ENCODE data around the gene PDXDC1.
"Not testable (repeated sequence)": the region's sequence is repeated elsewhere in the genome, so short reads cannot be mapped to it uniquely, and the experiment has no call there.

Gene PDXDC1

GRCh38 chr16:15035163-15035729, 60.4 kb downstream of the PDXDC1 start:
- DNase-seq (ENCODE audit: low read depth in 2 of 2): no peak

- no peak for DNase-seq (ENCODE audit: low read depth in 2 of 2)
These were observed 62.2 kb downstream of the PDXDC1 start for GRCh38 chr16:15037003-15037402.

- no peak for DNase-seq (ENCODE audit: low read depth in 2 of 2)
These were observed 62.9 kb downstream of the PDXDC1 start for GRCh38 chr16:15037745-15038144.

DNA sequence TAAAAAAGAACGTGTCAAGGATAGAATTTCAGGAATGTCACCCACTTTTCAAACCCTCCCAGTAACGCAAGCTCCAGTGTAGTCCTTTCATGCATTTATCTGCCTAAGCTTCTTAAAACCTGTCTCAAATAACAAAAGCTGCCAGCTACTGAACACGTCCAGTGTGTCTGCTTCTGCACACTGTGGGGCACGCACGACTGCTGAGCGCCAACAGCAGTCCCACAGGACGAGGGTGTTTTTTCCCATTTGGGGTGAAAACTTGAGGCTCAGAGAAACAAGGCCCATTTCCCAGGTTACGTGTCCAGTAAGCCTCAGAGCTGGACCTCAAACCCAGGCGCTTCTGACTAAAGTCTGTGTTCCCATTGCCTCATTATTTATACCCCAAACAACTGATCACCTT, 63.9 kb downstream of the PDXDC1 start:
- no peak for DNase-seq (ENCODE audit: low read depth in 2 of 2)

DNA sequence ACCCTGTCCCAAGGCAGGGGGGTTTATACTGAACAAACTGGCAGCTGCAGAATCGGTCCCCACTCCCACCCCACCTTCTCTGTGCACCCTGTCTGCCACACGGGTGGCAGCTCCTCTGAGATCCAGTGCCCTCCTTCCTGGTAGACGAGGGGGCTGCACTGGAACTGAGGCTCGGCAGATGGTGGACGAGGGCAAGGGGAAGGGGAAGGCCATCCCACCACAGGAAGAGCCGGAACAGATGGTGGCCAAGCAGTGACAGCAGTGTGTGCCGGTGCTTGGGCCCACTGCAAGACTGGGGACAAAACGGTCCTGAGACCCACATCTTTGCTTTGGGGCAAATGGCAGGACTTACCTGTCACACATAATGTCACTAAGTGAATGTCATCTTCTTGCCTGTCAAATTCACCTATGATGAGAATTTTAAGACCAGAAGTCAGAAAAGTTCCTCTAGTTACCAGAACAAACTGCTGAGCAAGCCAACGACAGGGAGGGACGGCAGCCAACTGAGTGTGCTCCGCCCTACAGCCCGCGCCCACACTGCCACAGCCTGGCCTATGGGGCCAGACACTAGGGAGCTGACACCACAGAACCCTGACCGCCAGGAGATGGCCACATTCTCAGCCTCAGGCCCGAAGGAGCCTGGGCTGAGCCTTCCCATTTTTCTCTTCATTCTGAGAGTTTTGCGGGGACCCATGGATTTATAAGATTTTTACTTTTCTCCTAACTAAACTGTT, 66.6 kb downstream of the PDXDC1 start:
- no peak for DNase-seq (ENCODE audit: low read depth in 2 of 2)

DNA sequence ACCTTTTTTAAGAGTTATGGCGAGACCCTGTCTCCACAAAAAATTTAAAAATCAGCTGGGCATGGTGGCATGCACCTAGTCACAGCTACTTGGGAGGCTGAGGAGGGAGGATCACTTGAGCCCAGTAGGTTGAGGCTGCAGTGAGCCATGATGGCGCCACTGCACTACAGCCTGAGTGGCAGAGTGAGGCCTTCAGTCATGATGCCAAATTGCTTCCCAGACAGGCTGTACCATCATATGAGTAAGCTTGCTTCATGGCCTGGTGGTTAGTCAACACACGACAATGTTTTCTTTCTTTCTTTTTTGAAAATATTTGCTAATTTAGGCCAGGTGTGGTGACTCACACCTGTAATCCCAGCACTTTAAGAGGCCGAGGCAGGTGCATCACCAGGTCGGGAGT, 68.5 kb downstream of the PDXDC1 start:
- no peak for DNase-seq (ENCODE audit: low read depth in 2 of 2)

DNA sequence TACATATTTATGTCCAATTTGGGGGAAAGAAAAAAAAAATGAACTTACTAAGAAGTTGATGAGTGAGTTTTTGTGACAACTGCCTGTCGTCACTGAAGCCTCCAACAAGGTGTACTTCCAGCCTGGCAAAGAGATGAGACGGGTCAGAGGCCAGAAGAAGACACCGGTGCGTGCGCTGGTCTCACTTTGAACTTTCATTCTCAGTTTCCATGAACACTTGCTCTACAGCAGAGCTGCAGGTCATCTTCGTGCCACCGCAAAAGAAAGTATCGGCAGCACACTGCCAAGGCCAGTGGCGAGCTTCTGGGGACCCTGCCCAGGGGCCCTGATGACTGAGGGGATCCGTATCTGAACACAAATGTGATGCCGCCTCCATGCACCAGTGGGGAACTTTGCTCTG, 69.5 kb downstream of the PDXDC1 start:
- no peak for DNase-seq (ENCODE audit: low read depth in 2 of 2)

DNA sequence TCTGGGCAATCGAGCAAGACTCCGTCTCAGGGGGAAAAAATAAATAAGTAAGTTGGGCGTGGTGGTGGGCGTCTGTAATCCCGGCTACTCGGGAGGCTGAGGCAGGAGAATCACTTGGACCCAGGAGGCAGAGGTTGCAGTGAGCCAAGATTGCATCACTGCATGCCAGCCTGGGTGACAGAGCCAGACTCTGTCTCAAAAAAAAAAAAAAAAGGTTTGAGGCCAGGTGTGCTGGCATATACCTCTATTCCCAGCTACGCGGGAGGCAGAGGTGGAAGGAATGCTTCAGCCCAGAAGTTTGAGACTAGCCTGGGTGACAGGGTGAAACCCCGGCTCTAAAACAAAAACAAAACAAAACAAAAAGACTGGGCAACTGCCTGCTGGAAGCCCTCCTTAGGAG, 70.4 kb downstream of the PDXDC1 start:
- DNase-seq (ENCODE audit: low read depth in 2 of 2): not testable (repeated sequence)

GRCh38 chr16:15046692-15047376, 72.0 kb downstream of the PDXDC1 start:
- DNase-seq (ENCODE audit: low read depth in 2 of 2): no peak

GRCh38 chr16:15049581-15050180, 74.9 kb downstream of the PDXDC1 start:
- DNase-seq (ENCODE audit: low read depth in 2 of 2): no peak

DNA sequence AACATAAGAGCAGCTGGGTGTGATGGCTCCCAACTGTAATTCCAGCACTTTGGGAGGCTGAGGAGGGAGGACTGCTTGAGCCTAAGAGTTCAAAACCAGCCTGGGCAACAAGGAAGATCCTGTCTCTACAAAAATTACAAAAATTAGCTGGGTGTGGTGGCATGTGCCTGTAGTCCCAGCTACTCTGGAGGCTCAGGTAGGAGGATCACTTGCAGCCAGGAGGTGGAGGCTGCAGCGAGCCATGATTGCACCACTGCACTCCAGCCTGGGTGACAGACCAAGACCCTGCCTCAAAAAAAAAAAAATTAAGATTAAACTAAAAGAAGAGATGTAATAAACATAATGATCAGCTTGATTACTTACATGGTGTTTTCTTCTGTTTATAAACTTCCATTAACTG, 75.6 kb downstream of the PDXDC1 start:
- DNase-seq (ENCODE audit: low read depth in 2 of 2): not testable (repeated sequence)

- DNase-seq (ENCODE audit: low read depth in 2 of 2): no peak
These were observed 76.6 kb downstream of the PDXDC1 start for GRCh38 chr16:15051387-15051951.

DNA sequence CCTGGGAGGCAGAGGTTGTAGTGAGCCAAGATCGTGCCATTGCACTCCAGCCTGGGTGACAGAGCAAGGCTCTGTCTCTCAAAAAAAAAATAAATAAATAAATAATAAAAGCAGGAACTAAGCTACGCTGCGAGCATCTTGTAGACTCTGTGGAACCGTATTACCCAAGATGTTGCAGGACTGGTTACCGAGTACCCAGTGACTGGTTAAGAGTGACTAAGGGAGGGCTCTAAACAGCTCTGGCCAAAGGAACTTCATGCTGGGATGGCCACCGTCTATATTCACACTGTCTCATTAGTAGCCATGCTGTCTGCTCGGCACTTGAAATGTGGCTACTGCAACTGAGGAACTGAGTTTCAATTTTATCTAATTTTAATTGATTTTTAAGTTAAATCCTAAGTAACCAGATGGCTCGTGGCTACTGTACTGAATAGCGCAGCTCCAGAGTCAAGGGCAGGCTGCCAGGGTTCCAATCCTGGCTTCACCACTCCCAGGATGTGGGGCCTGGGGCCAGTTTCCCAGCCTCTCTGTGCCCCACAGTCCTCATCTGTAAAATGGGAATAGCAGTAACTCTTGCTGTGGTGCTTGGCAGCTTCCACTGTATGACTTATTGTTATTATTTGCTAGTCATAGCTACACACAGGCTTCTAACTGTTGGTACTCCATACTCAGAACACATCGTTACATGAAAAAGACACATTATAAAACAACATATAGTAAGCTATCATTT, 78.1 kb downstream of the PDXDC1 start:
- no peak for DNase-seq (ENCODE audit: low read depth in 2 of 2)

DNA sequence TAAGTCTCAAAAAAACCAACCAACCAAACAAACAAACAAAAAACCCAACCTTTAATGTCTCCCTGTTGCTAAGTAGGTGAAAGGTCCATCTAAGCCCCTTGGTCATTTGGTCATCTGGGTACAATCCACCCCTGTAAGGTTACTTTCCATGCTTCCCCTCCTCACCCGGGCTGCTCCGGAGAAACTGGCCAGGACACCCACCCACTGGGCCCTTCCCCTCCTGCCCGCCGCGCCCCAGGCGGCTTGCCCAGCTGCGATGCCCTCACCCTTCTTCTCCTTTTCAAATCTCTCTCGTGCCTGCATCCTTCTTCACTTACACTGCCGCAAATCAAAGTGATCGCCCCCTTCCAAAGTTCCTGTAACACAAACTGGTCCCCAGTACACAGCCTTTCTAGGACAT, 79.1 kb downstream of the PDXDC1 start:
- DNase-seq (ENCODE audit: low read depth in 2 of 2): no peak

DNA sequence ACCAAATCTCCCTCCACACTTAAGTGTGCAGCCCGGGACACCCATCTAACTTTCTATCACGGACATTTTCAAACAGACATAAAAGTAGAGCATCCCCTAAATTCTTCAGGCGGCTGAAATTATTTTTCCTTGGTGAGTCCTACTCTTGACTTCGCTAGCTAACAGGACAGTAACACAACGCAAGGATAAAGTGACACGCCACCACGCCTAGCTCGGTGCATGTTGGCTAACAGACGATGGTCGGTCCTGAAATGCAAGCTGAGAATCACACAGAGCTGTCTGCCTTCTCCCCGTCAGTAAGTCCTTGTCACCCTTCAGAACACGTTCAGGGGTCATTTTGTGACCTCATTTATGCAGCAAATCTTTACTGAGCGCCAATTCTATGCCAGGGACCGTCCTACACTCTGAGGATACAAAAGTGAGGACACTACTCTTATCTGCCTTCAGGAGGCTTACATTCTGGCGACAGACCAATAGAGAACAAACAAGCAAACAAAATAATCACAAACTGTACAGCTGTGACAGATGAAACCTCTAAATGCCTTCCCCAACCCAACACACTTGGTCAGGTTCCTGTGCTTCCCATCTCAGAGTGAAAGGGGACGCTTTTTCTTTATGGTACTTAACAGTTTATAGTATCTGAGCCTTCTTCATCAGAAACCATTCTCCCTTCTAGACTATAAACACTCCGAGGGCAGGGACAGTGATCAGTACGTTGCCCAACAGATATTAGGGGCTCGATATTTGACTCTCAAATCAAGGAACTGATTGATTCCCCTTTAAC, 79.7 kb downstream of the PDXDC1 start:
- no peak for DNase-seq (ENCODE audit: low read depth in 2 of 2)

- peak in 1 of 2 experiments; percentile 11 for DNase-seq (ENCODE audit: low read depth in 2 of 2)
These were observed 80.6 kb downstream of the PDXDC1 start for GRCh38 chr16:15055141-15056053.

GRCh38 chr16:15057681-15058417, 83.0 kb downstream of the PDXDC1 start:
- DNase-seq (ENCODE audit: low read depth in 2 of 2): no peak

DNA sequence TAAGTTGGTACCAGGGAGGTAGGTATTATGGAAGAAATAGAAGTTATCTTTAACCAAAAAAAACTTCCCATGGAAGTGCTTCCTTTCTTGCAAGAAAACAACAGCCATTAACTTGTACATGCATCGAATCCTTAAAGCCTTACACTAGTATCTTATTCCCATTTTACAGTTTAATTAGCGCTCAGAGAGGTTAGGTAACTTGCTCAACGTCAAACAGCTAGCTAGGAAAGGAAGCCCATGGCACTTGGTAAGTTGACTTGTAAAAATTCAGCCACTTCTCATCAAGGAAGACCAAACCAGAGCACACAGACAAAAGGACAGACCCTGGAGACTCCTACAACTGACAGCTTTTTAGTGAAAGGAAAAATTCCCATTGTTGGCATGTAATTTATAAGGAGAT, 84.5 kb downstream of the PDXDC1 start:
- DNase-seq (ENCODE audit: low read depth in 2 of 2): no peak

Data from fibroblast of skin of left quadriceps (primary cell).